K562 (cell line): Measurements from ENCODE around the gene DEDD2. TPM values are rescaled to one million over a fixed set of nuclear protein-coding genes. Genes with fewer than 3 reads are reported as not detected.

Experiments
- ARID4B ChIP-seq: sonication (generic); formaldehyde crosslinking; IDR thresholded peaks from 2 replicates; pipeline ENCODE4 v1.8.0; 2022; ENCODE audit warnings: mild to moderate bottlenecking, missing genetic modification reagents
- BMI1 ChIP-seq: fragments of 150-350 bp; IDR thresholded peaks from 2 replicates; pipeline ENCODE4 v1.6.1; 2014; ENCODE audit warnings: low read length
- RAD21 ChIP-seq, 2 experiments: fragments of 250-450 bp in 1 of 2; fragments of 450-650 bp in 1 of 2; sonication (Bioruptor Pico) in 1 of 2; formaldehyde crosslinking in 1 of 2; IDR thresholded peaks in 1 of 2; conservative IDR thresholded peaks in 1 of 2; 2 replicates each; pipeline versions ENCODE4 v1.4.0 to v1.8.0; 2020 to 2022; ENCODE audit warnings: mild to moderate bottlenecking in 2 of 2, moderate library complexity in 1 of 2
- SREBF1 ChIP-seq: fragments of 150-350 bp; IDR thresholded peaks from 2 replicates; pipeline ENCODE4 v1.6.1; 2014; ENCODE audit warnings: antibody characterized with exemption, low read depth, low read length, borderline replicate concordance
- YY1 ChIP-seq, 3 experiments: IDR thresholded peaks; 2 replicates each; pipeline ENCODE4 v1.6.1; 2011; ENCODE audit warnings: low read length in 2 of 3, mild to moderate bottlenecking in 2 of 3, moderate library complexity in 2 of 3, borderline replicate concordance in 1 of 3, control low read depth in 1 of 3, low read depth in 1 of 3; ENCODE audit not compliant: insufficient read depth in 3 of 3, insufficient replicate concordance in 2 of 3, control insufficient read depth in 1 of 3, insufficient read length in 1 of 3; ENCODE audit errors: extremely low read depth in 1 of 3
- ZBTB1 ChIP-seq: sonication (generic); formaldehyde crosslinking; IDR thresholded peaks from 2 replicates; pipeline ENCODE4 v1.8.1; 2023; ENCODE audit warnings: missing genetic modification reagents, low read depth, mild to moderate bottlenecking, borderline replicate concordance
- ZFP1 ChIP-seq: fragments of 450-650 bp; formaldehyde crosslinking; IDR thresholded peaks from 2 replicates; pipeline ENCODE4 v1.4.0; 2020; ENCODE audit warnings: mild to moderate bottlenecking, mixed read lengths
- ZNF232 ChIP-seq: sonication (generic); formaldehyde crosslinking; IDR thresholded peaks from 2 replicates; pipeline ENCODE4 v1.8.0; 2022; ENCODE audit warnings: mild to moderate bottlenecking, missing genetic modification reagents
- ZNF449 ChIP-seq: fragments of 250-450 bp; sonication (Bioruptor Pico); IDR thresholded peaks from 2 replicates; pipeline ENCODE4 v1.8.0; 2022; ENCODE audit warnings: moderate library complexity, mild to moderate bottlenecking, inconsistent platforms
- ZNF740 ChIP-seq, 3 experiments: fragments of 200-800 bp in 1 of 3; sonication (Bioruptor generic) in 1 of 3; sonication (generic) in 1 of 3; formaldehyde crosslinking in 1 of 3; IDR thresholded peaks; 2 replicates each; pipeline versions ENCODE4 v1.6.1 to v1.8.0; 2016 to 2022; ENCODE audit warnings: mild to moderate bottlenecking in 2 of 3, missing compliant biosample characterization in 2 of 3, missing genetic modification characterization in 2 of 3, missing genetic modification reagents in 1 of 3
- ZNF778 ChIP-seq: fragments of 450-650 bp; formaldehyde crosslinking; IDR thresholded peaks from 2 replicates; pipeline ENCODE4 v1.4.0; 2020; ENCODE audit warnings: mild to moderate bottlenecking, moderate library complexity
- ZSCAN32 ChIP-seq: fragments of 450-650 bp; formaldehyde crosslinking; IDR thresholded peaks from 2 replicates; pipeline ENCODE4 v1.4.0; 2020; ENCODE audit warnings: mild to moderate bottlenecking, moderate library complexity
- polyA plus RNA-seq, 8 experiments: library from polyadenylated mRNA; depleted of rRNA in 4 of 8; stranded (reverse) in 5 of 8; unstranded in 3 of 8; fragments of >200 nt; fragmentation: Nextera tagmentation in 2 of 8; fragmentation: Illumina TruSeq in 1 of 8; extraction: Ambion mirVana in 2 of 8; extraction: Trizol in 1 of 8; gene quantifications; 2 replicates each; pipeline versions ENCODE4 v1.2.1 to v1.2.3, GENCODE V29; 2011 to 2014; ENCODE audit warnings: inconsistent platforms in 1 of 8, missing spikeins in 1 of 8
- total RNA-seq, 7 experiments: library from RNA; depleted of rRNA in 6 of 7; stranded (reverse); fragments of >200 nt in 6 of 7; fragmentation: Illumina TruSeq in 2 of 7; extraction: Trizol in 2 of 7; gene quantifications; 2 replicates each; pipeline versions ENCODE4 v1.2.1 to v1.2.3, GENCODE V29; 2011 to 2021; ENCODE audit warnings: low replicate concordance in 1 of 7
- TF ChIP-seq, protein P1 (sequence below): fragments of 450-650 bp; IDR thresholded peaks from 2 replicates; pipeline ENCODE4 v1.6.1; 2016; ENCODE audit warnings: borderline replicate concordance

DEDD2 gene
- total and polyA plus RNA-seq, 9 of the 15 experiments (the other 6 are each of a cell fraction or from before 2014, with no cell fraction given), result 4.3 to 43.0 (median 29.2) TPM

DNA sequence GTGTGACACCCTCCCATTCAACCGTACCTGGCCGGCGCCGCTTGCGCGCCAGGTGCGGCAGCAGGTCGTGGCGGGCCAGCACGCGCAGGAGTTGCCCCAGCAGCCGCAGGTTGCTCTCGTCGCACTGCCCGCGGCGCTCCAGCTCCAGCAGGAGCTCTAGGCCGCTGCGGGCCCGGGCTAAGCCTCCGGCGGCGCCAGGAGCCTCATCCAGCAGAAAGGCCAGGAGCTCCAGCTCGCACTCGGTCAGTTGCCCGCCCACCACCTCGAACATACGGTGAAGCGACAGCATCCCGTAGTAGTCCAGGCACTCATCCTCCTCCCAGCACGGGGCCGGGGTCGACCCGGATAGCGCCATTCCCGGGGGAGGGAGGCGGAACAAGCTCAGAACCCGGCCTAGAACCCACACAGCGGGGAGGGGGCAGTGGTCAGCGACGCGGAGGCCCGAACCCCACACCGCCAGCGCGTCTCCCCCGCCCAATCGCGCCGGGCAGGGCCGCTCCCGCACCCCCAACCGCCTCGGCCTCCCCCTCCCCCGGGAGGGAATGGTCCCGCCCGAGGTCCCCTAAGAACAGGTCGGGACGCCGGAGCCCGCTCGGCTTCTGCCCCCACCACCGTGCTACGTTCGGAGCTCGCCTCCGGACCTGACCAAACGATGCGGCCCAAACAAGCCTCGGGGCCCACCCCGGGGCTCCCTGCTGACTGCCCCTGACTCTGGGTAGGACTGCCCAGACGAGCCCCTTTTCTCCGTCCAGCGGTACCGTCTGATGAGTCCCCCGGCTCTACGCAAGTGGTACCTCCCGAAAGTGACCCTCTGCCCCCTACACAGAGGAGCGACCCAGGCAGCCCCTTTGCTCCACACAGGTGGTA is 591 bp downstream of the DEDD2 start (continued):
- TF ChIP-seq YY1 (IDR thresholded peaks at IDR 0.05; ENCODE audit: borderline replicate concordance in 1 of 3, control insufficient read depth in 1 of 3, extremely low read depth in 1 of 3, insufficient read depth in 3 of 3, insufficient read length in 1 of 3, insufficient replicate concordance in 2 of 3, low read depth in 1 of 3, low read length in 2 of 3) (no peak), BMI1 (no peak), RAD21 (CRISPR knock-in tag; conservative IDR thresholded peaks at IDR 0.05 in 1 of 2, IDR thresholded peaks at IDR 0.05 in 1 of 2) (no peak), ZFP1 (0 out of 2 replicates have a peak, but pooled peaks have one; percentile 3), ZNF232 (CRISPR knock-in tag) (no peak), SREBF1 (no peak), ZNF778 (CRISPR knock-in tag) (no peak), ARID4B (no peak; the same call in none of the 2 replicates), ZSCAN32 (CRISPR knock-in tag) (no peak), ZNF449 (CRISPR knock-in tag) (no peak), ZBTB1 (CRISPR knock-in tag) (no peak; the same call in 1 of the 2 replicates), ZNF740 (CRISPR knock-in tag; IDR thresholded peaks at IDR 0.05) (peak; percentile 15; the same call in 1 of the 2 replicates), ZNF740 (tag; IDR thresholded peaks at IDR 0.05) (peak in 1 of 2 experiments; percentile 72; a peak in 2 of 4 replicates)
- TF ChIP-seq, protein P1, sequence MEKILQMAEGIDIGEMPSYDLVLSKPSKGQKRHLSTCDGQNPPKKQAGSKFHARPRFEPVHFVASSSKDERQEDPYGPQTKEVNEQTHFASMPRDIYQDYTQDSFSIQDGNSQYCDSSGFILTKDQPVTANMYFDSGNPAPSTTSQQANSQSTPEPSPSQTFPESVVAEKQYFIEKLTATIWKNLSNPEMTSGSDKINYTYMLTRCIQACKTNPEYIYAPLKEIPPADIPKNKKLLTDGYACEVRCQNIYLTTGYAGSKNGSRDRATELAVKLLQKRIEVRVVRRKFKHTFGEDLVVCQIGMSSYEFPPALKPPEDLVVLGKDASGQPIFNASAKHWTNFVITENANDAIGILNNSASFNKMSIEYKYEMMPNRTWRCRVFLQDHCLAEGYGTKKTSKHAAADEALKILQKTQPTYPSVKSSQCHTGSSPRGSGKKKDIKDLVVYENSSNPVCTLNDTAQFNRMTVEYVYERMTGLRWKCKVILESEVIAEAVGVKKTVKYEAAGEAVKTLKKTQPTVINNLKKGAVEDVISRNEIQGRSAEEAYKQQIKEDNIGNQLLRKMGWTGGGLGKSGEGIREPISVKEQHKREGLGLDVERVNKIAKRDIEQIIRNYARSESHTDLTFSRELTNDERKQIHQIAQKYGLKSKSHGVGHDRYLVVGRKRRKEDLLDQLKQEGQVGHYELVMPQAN, result peak; percentile 57
